DMS 273 treated with DMSO at 0.1 percent for 48 hours (cell line): Measurements from ENCODE around the gene ADGRB3.

Source experiments
- DNase-seq: peaks from one replicate; lab custom pipeline; 2025; lab: John Stamatoyannopoulos, UW

ADGRB3 gene

DNA sequence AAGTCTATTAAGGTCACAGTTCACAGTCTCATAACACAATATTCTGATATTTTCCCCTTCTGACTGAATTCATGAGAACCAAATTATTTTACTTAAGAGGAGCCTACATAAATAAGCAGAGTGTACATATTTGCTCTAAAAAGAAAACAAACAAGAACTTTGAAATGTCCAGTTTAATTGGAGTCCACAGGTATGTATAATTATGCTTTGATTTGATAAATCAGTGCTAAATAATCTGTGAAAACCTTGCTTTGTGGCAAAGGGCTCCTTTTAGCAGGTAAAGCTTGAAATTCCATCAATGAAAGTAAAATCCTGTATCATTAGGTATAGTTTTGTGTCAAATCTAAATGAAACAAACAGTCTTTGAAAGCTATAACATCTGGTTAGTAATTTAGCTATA, 69.4 kb downstream of the ADGRB3 start:
- DNase-seq = no peak

- DNase-seq = no peak
Measured at GRCh38 chr6:68709091-68709490, 74.0 kb downstream of the ADGRB3 start.

DNA sequence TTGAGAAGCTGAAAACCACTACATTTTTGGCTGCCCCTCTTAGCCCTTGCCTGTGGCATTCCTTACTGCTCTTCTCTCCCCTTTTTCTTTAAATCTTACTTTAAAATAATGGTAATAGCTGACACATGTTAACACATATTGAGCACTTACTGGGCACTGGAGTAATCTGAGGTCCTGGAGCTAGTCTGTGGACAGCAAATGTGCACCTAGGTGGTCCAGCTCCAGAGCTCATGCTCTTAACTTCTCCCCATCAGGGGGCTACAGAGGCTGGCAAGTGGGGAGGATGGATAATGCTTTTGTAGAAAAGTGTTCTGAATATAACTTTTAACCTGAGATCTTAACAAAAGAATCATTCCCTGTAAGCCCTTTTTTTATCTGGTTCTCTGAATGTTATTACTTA, 74.8 kb downstream of the ADGRB3 start:
- DNase-seq = peak; percentile 35

GRCh38 chr6:68710496-68710895, 75.4 kb downstream of the ADGRB3 start:
- DNase-seq = peak; percentile 50

GRCh38 chr6:68710916-68711315, 75.8 kb downstream of the ADGRB3 start:
- no peak for DNase-seq

DNA sequence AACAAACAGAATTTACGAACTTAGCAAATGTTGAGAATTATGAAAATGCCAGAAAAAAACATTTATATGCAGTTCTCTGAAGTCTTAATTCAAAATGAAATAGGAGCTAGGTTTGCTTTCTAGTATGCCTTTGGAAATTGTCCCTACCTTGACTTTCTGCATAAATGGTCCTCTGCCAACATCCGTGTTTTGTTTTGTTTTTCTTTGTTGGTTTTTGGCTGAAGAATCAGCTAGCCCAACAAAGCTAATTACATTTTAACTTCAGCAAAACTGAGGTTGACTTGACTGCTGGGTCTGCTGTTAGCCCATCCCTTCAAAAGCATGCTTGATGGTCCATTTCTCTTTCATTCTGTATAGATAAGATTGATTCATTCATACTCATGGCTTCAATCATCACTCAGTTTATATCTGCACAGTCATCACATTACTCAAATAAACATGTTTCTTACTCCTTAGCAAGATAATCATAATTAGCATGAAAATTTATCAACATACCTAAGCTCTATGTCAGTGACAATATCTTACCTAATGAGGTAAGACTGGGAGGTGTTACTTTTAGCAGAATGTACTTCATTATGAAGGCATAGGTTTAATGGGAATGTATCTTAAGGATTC, 76.4 kb downstream of the ADGRB3 start:
- no peak for DNase-seq

GRCh38 chr6:68716620-68717019, 81.5 kb downstream of the ADGRB3 start:
- DNase-seq = peak; percentile 63

DNA sequence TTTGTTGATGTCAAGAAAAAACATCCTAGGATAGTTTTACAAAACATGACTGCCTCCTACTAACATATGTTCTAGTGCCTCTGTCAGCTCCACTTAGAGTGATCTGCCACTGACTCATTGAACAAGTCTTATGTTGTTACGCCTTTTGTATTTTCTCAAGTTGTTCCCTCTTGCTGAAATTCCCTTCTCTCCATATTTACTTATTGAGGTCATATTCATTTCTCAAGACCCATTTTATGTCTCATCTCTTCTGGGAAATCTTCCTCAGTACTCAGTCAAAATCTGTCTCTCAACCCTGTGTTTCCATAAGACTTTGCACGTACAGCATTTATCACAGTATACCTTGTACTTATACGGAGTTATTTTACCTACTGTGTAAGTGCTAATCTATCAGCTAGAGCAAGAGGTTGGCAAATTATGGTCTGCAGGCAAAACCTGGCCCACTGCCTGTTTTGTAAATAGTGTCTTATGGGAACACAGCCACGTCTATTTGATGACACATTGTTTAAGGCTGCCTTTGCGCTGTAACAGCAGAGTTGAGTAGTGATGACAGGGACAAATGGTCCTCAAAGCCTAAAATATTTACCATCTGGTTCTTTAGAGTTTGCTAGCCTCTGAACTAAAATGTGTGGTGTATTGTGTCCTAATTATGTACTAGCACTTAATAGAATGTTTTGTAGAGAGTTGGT, 83.4 kb downstream of the ADGRB3 start:
- peak; percentile 85 for DNase-seq

DNA sequence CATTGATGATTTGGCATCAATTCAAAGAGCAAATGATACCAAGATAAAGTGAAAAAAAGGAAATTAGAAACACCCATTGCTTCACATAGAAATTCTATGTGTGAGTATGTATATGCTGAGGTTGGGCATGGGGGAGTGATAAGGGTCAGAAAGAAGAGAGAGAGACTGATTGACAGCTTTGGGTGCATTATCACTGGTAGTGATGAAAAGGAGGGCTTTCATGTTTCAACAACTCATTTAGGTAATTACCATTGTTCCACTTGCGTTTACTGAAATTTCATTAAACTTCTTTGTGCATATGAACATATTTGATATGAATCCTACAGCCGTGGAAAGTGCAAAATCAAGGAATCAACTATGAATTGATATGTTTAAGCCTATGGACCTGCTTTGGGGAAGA, 84.7 kb downstream of the ADGRB3 start:
- no peak for DNase-seq

DNA sequence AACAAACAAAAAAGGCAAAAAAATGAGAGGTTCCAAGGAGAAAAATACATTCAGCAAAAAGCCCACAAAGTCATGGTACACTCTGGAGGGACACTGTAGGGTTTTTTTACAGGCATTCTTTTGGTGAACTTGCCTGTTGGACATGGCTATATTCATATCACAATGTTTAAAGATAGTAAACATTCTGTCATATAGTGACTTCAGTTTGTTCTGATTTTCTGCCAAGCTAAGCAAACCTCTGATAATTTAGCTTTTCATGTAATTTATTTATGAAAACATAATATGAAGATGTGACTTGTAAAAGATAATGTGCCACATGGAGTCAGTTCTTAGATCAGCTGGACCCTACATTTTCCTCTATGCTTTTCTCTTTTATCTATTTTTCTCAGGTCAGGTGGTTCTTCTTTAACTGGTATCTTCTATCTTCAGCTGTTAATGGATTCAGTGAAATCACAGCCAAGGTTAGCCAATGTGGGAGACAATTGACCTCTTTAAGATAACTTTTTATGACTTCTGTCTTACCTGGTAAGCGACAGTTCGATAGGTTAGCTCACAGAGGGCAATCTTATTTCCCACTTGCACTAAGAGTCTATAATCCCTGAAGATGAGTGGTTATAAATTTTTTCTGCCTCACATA, 87.9 kb downstream of the ADGRB3 start:
- DNase-seq = no peak

- DNase-seq = no peak
Measured at GRCh38 chr6:68724060-68724459, 89.0 kb downstream of the ADGRB3 start.

DNA sequence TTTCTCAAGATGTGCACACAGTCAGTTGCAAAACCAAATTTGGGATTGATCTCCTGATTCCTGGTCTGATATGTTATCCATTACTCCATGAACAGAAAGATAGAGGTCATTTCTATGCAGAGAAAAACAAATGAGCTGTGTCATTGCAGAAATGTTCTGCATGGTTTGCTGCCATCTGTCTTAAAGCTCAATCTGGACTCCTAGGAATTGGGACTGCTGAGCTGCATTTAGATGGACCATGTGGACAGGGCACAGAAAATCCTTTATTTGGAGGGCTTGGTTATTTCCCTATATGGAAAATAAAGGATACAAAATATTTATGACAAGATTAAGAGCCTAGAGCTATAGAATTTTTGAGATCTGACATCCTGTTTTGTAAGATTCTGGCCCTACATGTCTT, 91.3 kb downstream of the ADGRB3 start:
- peak; percentile 82 for DNase-seq

GRCh38 chr6:68726992-68727391, 91.9 kb downstream of the ADGRB3 start:
- peak; percentile 47 for DNase-seq

DNA sequence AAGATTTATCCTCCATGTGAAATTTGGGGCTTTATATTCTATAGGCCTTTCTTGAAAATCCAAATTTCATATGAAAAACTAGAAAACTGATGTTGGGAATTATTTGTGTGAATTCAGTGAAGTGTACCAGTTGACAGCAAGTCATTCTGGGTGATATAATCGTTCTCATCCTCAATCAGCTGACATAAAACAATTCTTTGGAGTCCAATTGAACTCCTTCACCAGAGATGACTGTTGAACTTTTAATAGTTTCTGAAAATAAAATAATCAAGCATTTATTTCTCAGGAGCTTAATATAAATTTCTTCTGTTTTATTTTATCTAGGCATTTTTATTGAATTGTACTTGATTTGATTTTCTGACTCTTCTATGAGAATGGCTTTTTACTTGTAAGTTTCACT, 92.6 kb downstream of the ADGRB3 start:
- DNase-seq = no peak

DNA sequence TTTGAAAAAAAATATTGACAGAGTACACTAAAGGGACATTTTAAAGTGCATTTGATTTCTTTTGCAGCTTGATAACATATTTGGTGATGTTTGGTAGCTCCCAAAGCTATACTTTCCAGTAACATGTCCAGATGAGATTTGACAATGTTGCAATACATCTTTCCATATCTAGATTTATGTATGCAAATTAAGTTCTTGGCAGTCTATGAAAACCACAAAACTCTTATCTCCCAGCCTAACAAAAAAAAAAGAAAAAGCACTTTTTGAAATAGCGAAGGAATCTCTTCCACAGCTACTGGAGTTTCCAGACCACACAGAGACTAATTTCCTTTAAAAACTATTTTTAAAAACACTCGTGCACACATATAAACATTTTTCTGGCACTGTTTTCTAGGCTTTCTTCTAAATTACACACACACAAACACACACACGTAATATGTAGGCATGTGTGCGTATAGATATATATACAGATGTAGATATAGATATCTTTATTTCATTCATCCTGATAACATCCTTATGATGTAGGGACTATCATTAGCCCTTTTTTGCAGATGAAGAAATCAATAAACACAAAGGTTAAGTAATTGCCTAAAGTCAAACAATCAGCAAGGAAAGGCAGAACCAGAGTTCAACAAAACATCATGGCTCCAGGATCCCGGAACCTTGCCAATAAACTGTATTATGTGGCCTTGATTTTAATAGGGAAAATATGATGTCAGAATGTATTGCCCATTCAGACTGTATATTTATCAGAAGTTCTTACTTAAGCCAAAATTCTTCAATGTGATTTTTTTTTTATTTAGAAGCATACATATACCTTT, 93.3 kb downstream of the ADGRB3 start:
- DNase-seq = no peak

- DNase-seq = no peak
Measured at GRCh38 chr6:68729377-68729903, 94.4 kb downstream of the ADGRB3 start.

GRCh38 chr6:68730291-68731054, 95.4 kb downstream of the ADGRB3 start:
- DNase-seq = no peak

- no peak for DNase-seq
Measured at GRCh38 chr6:68732423-68732822, 97.3 kb downstream of the ADGRB3 start.

- no peak for DNase-seq
Measured at GRCh38 chr6:68735866-68736265, 100.8 kb downstream of the ADGRB3 start.

- no peak for DNase-seq
Measured at GRCh38 chr6:68737061-68737460, 102.0 kb downstream of the ADGRB3 start.

DNA sequence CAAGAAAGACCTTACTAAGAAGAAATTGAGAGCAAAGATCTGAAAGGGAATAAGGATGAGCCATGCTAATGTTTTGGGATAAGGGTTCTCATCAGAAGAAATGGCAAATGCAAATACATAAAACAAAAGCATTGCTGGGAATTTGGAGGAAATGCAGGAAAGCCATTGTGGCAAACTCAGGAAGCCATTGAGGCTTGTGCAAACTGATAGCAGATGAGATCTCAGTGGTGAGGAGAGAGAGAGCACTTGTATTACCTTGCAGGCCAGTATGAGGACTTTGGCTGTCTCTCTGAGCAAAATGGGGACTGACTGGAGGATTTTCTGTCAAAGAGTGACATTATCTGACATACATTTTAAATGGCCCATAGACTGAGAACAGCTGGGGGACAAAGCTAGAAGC, 103.0 kb downstream of the ADGRB3 start:
- no peak for DNase-seq
